ENCODE data around the gene NUDT5. TPM values are rescaled to one million over a fixed set of nuclear protein-coding genes. Genes with fewer than 3 reads are reported as not detected.

Gene NUDT5
- total and polyA plus RNA-seq, 2 of the 8 experiments (the other 6 are each of a cell fraction or from before 2014, with no cell fraction given) = 130 to 134 TPM

DNA sequence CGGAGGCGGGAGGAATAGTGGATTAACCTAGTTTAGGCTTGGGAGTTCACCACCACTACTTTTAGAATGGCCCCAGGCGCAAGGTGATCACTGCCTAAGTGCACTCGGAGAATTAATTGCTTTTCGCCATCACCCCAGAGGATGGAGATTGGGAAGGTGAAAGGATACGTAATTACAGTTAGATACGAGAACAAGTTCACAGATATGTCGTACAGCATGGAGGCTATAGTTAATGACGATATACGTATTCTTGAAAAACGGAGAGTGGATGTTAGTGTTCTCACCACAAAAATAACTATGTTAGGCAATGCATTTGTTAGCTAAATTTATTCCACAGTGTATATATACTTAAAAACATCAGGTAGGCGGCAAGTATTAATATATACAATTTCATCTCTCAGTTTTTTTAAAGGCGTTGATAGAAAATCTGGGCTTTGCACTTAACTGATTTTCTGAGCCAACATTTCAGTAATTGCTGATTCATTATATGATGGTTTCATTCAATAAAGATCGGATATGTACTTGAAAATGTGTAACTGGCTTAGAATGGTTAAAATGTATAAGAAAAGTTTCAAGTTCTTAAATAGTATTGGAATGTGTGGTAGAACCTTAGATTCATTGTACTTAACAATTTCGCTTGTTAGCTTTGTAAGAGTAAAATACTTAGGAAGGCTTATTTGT, 980 bp upstream of the NUDT5 start:
- Histone ChIP-seq H4K20me1 (replicated peaks in 1 of 2; ENCODE audit: control insufficient read depth in 1 of 2, insufficient read depth in 2 of 2, low read length in 2 of 2) (peaks cover 0 to 10% of the 10 kb centered on the region in 2 experiments), H2BK120ac (replicated peaks; ENCODE audit: low read depth, low read length) (no peak overlapping the region), H3K27ac (ENCODE audit: low read depth, low read length) (peak overlapping the region; percentile 90), H3K4me2 (ENCODE audit: insufficient read depth in 1 of 2, low read depth in 2 of 2, low read length in 2 of 2) (peak overlapping the region; percentile 57 to 81), H3K18ac (ENCODE audit: extremely low read depth, low read length) (0 out of 2 replicates have a peak overlapping the region, but pooled peaks have one; percentile 19), H3K9me3 (ENCODE audit: insufficient read depth in 2 of 2, low read depth in 1 of 2, low read length in 1 of 2) (no peaks in the 10 kb centered on the region), H3K4me1 (replicated peaks in 1 of 4; ENCODE audit: control insufficient read depth in 3 of 4, insufficient read depth in 4 of 4, low read length in 3 of 4) (peaks cover 0 to 1% (median 0%) of the 10 kb centered on the region in 4 experiments; a peak in 2 of 7 replicates), H3K23me2 (ENCODE audit: low read depth, low read length) (peaks cover 2% of the 10 kb centered on the region; the same call in 1 of the 2 replicates), H2BK12ac (ENCODE audit: low read depth, low read length) (no peak overlapping the region; the same call in 1 of the 2 replicates), H2BK5ac (ENCODE audit: low read depth, low read length) (peak overlapping the region; percentile 85), H3K4me3 (ENCODE audit: extremely low read depth in 1 of 4, insufficient read depth in 2 of 4, low read depth in 3 of 4, low read length in 4 of 4) (peak overlapping the region; percentile 77 to 96 (median 86)), H3K9ac (replicated peaks in 1 of 4; ENCODE audit: extremely low read depth in 1 of 4, low read depth in 3 of 4, low read length in 3 of 4) (peak overlapping the region; percentile 81 to 95 (median 88)), H2BK15ac (ENCODE audit: low read length) (no peak overlapping the region), H2AFZ (ENCODE audit: low read length) (peak overlapping the region; percentile 64; the same call in 1 of the 2 replicates), H4K91ac (replicated peaks; ENCODE audit: insufficient read length, low read length) (peak overlapping the region; percentile 12), H3K4ac (replicated peaks; ENCODE audit: insufficient read length, low read depth, low read length) (no peak overlapping the region), H4K5ac (ENCODE audit: insufficient read length, low read depth, low read length) (peak overlapping the region; percentile 52), H2BK20ac (ENCODE audit: low read length) (no peak overlapping the region), H4K8ac (ENCODE audit: extremely low read depth, insufficient read depth, low read length) (peak overlapping the region; percentile 86; the same call in 1 of the 2 replicates), H3K56ac (replicated peaks; ENCODE audit: insufficient read length, low read depth, low read length) (no peak overlapping the region), H3K79me1 (ENCODE audit: low read depth, low read length) (no peaks in the 10 kb centered on the region), H3K79me2 (ENCODE audit: control insufficient read depth in 1 of 2, insufficient read depth in 2 of 2, low read length in 2 of 2) (peaks cover 7 to 93% of the 10 kb centered on the region in 2 experiments; a peak in 3 of 4 replicates), H3K36me3 (ENCODE audit: control insufficient read depth in 2 of 4, insufficient read depth in 4 of 4, low read length in 3 of 4) (peaks cover under 1 to 25% (median 9%) of the 10 kb centered on the region in 4 experiments; a peak in 5 of 8 replicates), H3K27me3 (replicated peaks in 1 of 4; ENCODE audit: control insufficient read depth in 3 of 4, extremely low read depth in 1 of 4, insufficient read depth in 3 of 4, low read length in 3 of 4) (no peaks in the 10 kb centered on the region), H3K14ac (ENCODE audit: insufficient read length) (no peak overlapping the region), H3K23ac (ENCODE audit: insufficient read length) (no peak overlapping the region), H2AK5ac (ENCODE audit: low read depth, low read length) (no peak overlapping the region)
- no peak for FAIRE-seq
- no peak for DNase-seq (ENCODE audit: low read depth in 1 of 2, low spot score in 2 of 2)
- TF ChIP-seq SRF (IDR thresholded peaks at IDR 0.05; ENCODE audit: low read depth, low read length) = no peak
- TF ChIP-seq CBX5 (IDR thresholded peaks at IDR 0.05; ENCODE audit: low read depth, low read length) = no peak
- TF ChIP-seq BACH1 (IDR thresholded peaks at IDR 0.05; ENCODE audit: low read length) = no peak
- TF ChIP-seq TCF12 (IDR thresholded peaks at IDR 0.05; ENCODE audit: low read depth, low read length) = no peak
- no peak for TF ChIP-seq KDM5A (IDR thresholded peaks at IDR 0.05; ENCODE audit: low read length)
- ChIA-PET CTCF (ENCODE audit: partially characterized antibody) (interaction anchor here (0.6 kb wide), 1 partner anchor 18 kb away, joined by 3 read pairs; no protein-coding TSS in a partner anchor), POLR2A (ENCODE audit: partially characterized antibody) (interaction anchor here (0.6 to 2.3 kb wide), 10 partner anchors 9 to 153 kb away, joined by 3 to 28 read pairs (median 4); no protein-coding TSS in a partner anchor)
- 10% methylated on average over 15 of the region's 15 CpGs; no CpG with 5 or more reads in 1 of the 2 experiments for WGBS, 2 experiments (ENCODE audit: extremely low coverage in 1 of 2, insufficient coverage in 1 of 2, insufficient read length in 1 of 2, insufficient replicate concordance in 2 of 2, low coverage in 1 of 2, low lambda C conversion rate in 2 of 2, missing lambda C conversion rate in 1 of 2)

Measured in H1 (cell line).